CD4-positive, alpha-beta T cell treated with Interleukin-21 for 1 hour (primary cell): Measurements from ENCODE around the gene SLC12A1.

Experiments used
- DNase-seq: peaks from one replicate; pipeline ENCODE4 v3.0.0-alpha.2; 2020

Gene SLC12A1

DNA sequence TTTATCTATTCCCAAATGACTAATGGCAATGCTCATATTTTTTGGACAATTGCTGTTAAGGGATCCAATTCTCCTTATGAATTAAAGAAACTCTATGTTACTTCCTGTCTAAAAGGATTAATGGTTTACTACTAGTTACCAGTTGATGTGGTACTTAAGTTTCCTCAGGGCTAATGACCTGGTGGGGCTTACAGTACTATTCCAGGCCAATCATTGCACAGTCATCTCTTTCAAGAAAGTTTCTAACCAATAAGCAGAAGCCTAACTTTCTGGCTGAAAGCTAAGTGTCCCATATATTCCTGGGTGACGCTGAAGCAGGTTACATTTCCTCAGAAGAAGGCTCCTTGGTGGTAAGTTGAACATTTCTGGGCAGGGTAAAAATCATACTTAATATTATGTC is at the start of gene SLC12A1:
SLC12A1 (plus strand) TSS at position 322 of the 400 bp plus-strand sequence. CDS start 1,418 bp downstream, outside the sequence.
- DNase-seq = no peak

DNA sequence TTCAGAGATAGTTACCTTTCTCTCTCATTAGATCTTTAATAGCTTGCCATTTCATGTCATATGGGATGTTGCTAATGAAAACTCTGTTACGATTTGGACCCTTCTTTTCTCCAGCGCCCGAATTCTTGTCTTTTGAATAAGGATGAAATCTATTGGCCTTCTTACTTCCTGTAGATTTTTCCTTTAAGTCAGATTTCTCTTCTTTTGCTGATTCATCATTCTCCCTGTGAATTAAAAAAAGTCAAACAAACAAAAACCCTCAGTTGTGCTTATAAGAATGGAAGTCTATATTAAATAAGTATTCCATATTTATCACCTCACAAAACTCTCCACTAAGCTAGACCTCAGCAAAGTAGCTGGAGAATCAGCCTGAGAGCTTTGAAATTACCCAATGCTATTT is 37.5 kb upstream of the SLC12A1 start:
- no peak for DNase-seq

DNA sequence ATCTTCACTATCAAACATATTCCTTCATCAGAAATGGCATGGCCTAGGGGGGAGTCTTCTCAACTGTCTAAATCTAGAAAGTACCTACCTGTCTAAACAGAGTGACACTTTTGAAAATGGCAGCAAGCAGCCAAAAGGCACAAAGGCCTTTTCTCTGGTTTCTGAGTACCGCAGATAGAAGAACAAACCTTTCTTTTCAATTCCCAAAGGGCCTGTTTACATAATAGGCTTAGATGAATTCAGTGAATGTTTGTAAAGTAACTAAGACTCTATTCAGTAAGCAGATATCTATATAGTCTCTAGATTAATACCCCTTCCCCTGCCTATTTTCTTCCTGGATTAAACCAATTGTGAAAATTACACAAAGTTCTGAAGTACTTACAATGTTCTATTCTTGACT is 35.1 kb upstream of the SLC12A1 start:
- DNase-seq = no peak

DNA sequence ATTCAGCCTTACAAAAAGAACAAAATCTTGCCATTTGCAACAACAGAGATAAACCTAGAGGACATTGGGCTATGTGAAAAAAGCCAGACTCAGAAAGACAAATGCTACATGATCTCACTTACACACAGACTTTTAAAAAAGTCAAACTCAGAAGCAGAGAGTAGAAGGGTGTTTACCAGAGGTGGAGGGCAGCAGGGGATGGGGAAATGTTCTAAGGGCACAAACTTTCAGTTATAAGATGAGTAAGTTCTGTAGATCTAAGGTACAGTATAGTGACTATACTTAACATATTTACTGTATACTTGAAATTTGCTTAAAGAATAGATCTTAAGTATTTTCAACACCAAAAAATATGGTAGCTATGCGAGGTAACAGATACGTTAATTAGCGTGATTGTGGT is 31.0 kb upstream of the SLC12A1 start:
- no peak for DNase-seq

DNA sequence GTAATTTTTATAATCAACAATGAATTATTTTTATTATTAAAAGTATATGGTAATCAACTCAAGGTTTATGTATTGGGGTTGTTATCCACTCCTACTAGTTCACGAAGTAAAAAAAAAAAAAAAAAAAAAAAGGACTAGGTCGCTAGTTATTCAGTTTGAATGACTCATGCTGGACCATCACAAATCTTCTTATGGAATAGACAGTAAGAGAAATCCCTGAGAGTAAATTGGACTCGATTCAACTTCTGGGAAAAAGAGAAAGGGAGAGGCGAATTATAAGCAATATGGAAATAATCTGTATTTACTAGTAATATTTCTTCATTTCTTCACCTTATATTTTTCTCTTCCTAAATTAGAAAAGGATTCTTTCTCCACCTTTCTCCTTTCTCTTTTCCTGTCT is 30.0 kb upstream of the SLC12A1 start:
- DNase-seq = no peak

DNA sequence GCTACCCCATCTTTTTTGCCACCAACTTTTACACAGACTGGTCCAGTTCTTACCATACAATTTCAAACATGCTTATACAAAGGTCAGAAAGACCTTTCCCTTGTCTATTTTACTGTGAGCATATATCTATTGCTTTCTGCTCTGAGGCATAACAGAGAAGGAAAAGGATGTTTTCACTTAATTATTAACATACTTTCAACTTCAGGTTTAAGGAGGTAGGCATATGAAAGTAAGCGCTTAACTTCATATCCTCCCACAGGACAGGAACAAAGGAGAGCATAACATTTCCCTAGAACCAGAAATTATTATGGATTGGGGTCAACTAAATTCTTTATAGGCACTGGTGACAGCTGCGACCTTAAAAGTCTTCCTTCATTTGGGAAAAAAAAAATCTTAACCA is 29.1 kb upstream of the SLC12A1 start:
- no peak for DNase-seq

DNA sequence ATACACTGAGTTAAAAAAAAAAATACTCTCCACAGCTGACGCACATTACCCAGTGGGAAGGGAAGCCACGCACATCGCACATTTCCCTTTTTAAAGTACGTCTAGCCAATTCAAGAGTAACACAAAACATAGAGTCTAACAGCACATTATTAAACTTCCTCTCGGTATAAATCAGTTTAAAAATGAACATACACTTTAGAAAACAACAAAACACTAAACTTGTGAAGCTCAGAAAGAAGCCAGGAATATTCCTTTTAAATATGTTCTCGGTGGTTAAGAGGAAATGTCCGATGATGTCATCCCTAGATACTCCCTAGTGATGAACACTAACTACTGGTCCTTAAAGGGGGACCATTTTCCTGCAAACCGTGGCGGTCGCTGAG is 28.7 kb upstream of the SLC12A1 start:
- peak; percentile 50 for DNase-seq

DNA sequence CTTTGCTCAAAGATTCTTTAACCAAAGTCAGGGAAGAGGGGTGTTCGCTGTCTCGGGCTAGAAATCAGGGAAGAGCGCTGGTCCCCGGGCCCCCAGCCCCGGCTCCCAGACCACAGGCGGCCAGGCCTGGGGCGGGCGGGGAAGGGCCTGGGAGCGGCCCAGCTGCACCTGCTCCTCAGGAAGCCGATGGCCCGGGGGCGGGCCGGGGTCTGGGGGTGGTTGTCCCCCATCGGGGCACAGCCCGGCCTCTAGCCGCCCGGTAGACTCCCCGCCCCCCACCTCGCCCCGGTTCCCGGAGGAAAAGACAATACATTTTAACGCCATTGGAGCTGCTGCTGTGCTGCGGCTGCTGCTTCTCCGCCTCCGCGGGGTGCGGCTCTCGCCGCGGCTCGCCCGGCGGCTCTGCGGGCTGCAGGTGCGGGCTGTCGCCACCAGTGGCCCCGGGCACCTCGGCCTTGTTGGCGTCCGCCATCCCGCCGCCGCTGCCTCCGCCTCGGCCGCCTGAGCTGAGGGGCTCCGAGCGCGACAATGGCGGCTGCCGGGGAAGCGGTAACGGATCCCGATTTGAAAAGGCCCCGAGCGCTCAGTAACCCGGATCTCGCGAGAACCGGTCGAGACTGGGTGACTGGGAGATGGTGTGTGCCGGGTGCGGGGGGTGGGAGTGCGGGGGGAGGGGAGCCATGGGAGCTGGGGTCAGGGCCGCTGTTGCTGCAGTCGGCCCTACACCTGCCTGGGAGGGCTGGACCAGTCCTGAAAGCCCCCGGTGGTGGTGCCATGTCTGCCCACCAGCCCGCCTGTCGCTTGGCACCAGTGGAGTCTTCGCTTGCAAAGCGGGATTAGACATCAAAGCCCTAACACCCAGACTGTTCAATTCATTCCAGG is 28.1 kb upstream of the SLC12A1 start, which contains the start of gene MYEF2:
MYEF2 (minus strand) TSS at position 530 of the 882 bp plus-strand sequence; CDS start at position 472, 58 bp downstream.
- DNase-seq = peak; percentile 78

DNA sequence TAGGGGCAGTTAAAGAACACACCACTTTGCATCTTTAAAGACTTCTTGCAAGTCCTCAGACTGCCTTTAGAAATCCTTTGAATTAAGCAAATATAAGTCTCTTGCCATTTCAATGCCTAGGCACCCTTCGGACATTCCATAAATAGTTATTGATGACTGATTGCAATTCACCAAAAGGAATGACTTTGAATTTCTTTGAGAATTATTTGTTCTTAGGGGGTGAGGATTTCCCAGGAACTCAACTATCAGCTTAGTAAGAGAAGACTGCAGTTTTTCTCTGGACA is 27.5 kb upstream of the SLC12A1 start:
- no peak for DNase-seq

DNA sequence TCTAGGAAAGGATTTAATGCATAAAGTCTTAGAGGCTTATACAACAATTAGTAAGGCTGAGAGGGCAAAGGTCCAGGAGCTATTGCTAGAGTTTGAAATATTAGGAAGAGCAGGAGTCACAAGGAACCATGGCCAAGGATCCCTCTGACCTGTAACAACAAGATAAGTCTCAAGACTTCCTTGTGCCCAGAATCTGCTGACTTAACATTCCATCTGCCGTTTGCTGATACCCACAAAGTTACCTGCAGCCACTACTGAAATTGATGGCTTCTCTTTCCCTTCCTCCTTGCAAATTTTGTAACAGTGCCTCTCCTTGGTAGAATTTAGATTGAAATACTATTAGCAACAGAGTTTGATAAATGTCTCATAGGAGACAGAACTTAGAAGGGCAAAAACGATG is 23.4 kb upstream of the SLC12A1 start:
- no peak for DNase-seq

DNA sequence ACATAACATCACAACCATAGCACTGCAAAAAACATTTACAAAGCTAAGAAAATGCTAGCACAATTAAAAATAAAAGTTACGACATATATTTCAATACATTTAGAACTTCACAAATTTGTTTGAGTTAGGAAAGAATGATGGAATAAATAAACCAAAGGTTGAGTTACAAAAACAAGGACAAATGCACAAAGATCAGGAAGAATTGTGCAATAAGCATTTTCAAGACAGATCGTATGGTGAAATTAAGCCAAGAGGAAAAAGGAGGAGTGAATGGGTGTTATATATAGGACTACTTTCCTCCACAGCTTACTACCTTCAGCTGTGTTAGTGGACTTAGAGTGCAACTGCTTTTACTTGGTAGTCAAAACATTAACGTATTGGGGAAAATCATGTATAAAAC is 20.6 kb upstream of the SLC12A1 start:
- DNase-seq = no peak

DNA sequence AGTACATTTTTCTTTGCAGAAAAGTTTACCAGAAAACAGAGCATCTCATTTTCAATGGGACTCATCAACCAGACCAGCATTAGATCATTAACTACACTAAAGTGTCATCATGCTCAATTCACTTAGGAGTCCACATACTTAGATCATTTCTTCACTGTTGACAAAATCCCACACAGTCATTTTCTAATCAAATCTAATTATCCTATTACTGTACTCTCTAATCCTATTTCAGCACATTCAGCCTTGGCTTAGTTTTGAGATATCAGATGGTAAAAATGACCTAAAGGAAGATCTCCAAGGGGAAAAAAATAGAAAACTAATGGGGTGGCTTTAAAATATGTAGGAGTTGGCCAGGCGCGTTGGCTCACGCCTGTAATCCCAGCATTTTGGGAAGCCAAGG is 19.8 kb upstream of the SLC12A1 start:
- no peak for DNase-seq

DNA sequence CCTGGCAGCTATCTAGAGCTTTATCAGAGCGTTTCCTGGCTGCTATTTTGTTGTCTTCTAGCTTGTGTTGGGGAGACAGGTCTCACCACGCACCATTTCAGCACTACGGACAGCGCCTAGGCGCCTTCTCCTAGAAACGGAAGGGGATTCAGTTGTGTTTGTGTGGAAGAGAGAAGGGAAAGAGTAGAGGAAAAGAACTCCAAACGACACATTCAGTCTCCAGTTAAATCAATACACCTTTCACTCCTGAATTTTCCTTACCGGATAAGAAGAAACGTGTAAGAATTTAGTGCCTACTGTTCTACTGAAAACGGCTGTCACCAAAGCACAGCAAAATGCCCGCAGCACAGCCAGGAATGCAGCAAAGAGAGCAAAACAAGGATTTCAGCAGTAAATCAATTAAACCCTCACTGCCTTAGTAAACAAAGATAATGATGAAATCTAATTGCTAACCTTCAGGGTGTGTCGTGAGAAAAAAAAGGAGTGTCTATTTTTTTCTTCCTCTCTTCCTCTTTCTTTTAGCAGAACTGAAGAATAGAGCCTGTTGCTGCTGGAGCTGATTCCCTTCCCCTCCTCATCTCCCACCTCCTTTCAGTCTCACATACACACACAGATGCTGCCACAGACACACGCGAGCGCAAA is 15.0 kb upstream of the SLC12A1 start:
- DNase-seq = peak; percentile 28

DNA sequence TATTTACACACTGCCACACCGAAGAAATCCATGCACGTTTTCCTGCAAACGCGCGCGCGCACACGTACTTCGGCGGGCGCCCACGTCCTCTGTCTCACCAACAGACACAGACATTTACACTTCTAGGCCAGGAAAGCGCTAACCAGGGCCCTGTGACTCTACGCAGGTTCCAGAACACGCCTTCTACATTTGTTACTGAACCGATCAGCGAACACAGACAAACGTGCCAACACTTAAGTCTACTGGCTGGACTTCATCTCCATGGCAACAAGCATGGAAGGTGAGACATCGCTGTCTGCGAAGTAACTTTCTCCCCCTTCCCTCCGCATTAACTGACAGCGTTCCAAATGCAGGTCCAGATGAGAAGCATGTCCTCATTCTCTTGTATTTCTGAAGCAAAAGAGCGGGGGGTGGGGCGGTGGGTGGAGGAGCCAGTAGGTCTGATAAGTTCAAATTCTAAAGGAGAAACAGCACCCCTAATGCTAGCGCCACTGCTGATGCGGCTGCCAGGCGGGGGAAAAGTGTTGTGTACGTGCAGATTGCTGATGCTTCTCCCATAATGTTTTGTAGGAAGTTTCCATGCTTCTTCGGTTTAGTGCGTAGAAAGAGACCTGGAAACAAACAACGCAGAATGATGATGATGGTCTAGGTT is 14.4 kb upstream of the SLC12A1 start, which contains the start of gene CTXN2:
CTXN2 (plus strand) TSS at position 92 of the 652 bp plus-strand sequence. CDS start 9,636 bp downstream, outside the sequence.
- DNase-seq = no peak

DNA sequence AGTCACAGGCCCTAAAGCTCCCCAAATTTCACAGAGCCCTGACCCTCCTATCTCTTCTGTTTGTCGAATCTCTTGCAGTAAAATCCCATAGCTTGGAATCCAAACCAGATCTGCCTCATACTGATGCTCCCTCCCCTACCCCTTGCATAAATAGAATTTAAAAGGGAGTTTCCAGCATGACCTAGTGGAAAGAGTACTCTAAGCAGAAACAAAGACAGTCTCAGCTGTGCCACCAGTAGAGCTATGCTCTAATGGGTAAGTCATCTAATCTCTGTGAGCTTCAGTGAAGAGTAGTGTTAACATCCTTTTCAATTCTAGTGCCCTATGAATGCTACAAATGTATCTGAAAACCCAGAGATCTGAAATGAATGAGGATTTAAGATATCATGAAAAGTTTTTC is 4.0 kb upstream of the SLC12A1 start:
- DNase-seq = no peak

DNA sequence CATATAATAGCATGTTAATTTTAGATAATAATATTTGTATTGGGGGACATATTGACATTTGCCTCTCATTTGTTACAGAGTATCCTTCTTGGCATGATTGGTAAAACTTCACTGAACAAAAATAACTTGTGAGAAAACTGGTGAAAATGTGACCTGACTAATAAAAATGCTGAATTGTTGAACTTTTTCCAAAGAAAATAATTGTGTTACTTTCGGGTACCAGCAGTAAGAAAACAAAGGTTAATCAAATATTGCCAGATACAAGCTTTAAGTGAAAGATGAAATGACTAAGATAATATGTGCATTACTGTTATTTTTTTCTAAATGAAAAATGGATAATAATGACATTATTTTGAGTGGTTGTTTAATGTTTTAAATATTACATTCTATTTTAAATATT is 15.2 kb downstream of the SLC12A1 start:
- no peak for DNase-seq

DNA sequence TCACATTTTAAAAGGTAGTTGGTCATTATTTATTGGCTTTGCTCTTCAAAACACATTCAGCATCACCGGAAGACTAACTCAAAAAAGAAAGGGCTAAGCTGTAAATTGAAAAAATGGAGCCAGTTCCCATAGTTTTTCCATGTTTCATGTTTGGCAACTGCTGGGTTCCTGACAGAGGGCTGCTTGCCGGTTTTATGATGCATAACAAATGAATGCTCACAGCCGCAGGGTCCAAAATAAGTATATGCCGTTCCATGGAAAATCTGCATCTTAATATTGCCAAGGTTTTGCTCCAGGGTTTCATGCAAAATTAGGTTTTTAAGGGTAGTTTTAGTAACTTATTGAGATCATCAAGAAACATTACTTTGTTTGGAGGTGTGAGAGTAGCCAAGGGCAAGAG is 15.8 kb downstream of the SLC12A1 start:
- no peak for DNase-seq

DNA sequence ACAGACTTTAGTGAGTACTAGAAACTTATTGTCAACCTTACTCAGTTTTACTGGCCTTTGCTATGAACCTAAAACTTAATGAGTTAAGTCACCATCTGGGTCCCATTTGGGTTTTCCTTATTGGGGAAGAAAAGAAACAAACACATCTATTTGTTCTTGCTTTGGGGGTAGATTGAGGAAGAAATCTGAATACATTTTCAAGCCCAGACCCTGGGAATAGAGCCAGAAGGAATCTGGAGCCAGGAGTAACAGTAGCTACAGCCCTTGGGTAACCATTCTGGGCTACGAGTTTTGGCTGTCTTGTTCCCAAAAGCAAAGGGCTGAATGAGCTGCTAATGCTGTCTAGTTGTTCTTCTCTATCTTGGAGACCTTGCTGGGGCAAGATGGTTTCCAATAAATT is 16.5 kb downstream of the SLC12A1 start:
- no peak for DNase-seq

DNA sequence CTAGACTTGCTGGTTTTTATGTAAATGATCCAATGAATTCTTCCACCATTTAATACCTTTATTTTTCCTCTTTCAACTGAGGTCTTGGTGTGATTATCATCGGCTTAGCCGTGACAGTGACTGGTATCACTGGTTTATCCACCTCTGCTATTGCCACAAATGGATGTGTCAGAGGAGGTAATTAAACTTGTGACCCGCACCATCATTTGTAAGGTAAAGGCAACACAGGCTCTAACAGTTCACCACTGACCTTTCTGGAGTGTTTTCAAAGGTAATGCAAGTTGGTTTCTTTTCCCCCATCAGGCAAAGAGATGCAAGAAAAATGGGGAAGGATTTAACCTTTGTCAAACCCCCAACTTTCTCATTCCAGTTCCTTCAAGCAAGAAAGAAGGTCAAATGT is 19.7 kb downstream of the SLC12A1 start:
- no peak for DNase-seq

DNA sequence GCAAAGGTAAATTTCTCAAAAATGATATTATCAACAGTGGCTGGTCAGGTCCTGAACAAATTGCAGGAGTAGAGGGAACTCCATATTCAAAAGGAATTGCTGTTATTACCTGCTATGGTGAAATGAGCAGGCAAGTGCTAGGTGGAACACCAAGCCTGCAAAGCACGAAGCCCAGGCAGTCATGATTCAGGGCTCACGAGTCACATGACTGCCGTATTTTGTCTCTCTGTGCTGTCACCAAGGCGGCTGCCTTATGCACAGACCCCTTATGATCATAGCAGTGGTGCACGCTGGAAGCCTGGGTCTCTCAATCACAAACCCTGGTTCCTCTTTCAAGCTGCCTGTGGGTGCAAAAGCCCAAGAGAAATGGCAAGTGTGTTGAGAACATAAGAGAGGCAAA is 24.4 kb downstream of the SLC12A1 start:
- DNase-seq = no peak

DNA sequence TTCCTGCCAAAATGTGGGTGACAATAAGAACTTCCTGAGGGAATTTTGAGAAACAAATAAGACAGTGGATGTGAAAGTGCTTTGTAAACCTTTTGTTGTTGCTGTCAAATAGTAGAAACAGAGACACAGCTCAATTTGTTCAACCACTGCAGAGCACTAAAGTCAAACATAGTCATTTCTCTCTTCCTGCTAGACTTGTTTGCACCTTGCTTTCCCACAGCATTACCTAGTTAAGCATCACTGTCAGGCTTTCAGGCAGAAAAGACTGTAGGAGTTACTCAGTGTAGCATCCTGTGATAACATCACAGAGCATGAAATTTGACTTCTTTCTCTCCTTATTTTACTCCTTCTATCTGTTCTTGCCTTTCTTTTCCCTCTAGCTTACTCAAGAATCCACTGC is 27.1 kb downstream of the SLC12A1 start:
- no peak for DNase-seq

DNA sequence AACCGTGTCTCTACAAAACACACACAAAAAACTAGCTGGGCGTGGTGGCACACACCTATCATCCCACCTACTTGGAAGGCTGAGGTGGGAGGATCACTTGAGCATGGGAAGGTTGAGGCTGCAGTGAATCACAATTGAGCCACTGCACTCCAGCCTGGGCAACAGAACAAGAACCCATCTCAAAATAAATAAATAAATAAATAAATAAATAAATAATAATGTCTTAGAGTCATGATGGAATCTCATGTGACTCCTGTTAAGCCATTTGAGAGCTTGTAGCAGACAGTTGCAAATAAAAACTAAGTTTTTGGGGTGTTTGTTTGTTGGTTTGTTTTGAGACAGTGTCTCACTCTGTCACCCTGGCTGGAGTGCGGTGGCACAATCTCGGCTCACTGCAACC is 33.2 kb downstream of the SLC12A1 start:
- DNase-seq = no peak

DNA sequence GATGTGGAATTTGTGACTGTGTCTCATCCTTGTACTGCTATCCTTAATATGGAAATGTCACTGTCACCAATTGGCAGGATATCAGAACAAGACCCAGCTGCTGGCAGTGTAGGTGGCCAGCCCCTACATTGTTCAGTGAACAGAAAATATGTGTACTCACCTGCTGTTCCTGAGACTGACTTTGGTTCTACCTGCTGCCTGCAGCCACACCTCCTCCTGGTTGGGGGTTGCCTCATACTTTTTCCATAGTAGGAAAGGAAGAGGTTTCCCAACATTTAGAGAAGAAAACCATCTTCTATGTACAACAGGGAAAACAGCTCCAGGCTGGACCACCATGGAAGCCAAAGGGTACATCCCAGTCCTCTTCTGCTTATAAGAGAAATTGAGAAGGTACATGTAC is 35.9 kb downstream of the SLC12A1 start:
- DNase-seq = no peak

DNA sequence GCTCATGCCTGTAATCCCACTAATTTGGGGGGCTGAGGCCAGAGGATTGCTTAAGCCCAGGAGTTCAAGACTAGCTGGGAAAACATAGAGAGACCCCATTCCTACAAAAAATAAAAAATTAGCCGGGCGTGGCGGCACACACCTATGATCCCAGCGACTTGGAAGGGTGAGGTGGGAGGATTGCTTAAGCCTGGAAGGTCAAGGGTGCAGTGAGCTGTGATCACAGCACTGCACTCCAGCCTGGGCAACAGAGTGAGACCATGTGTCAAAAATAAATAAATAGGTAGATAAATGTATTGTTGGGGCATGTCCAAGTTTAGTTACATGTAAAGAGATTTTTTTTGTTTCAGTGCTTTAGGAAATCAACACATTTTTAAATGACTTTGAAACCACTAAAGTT is 36.4 kb downstream of the SLC12A1 start:
- no peak for DNase-seq
